Measurements from ENCODE around the gene FDX2. TPM values are rescaled to one million over a fixed set of nuclear protein-coding genes. Genes with fewer than 3 reads are reported as not detected.

The FDX2 gene
- total RNA-seq, 2 donors from 2014 or later, result 14.1 to 18.2 TPM

GRCh38 chr19:10270180-10270615 lies 45.6 kb downstream of the FDX2 start:
- intact Hi-C loops (cut with DNase I), result loop anchor here in 1 of 2 donors (5.0 kb wide), 1 partner anchor 62 kb away; the partner anchor contains the start of gene RAVER1
- ATAC-seq, result peak; percentile 64 to 71

GRCh38 chr19:10269333-10270179 lies 46.3 kb downstream of the FDX2 start:
- intact Hi-C loops (cut with DNase I), result loop anchor here (1.0 to 5.0 kb wide), 3 partner anchors 63 to 120 kb away; partner anchors contain the start of gene RAVER1 (in 1 of the 2)
- ATAC-seq (peak; percentile 80 to 83), DNase-seq (peak; percentile 92)

More at GRCh38 chr19:10270180-10270615, 45.6 kb downstream of the FDX2 start:
- peak; percentile 79 for DNase-seq

- intact Hi-C loops (cut with DNase I), result loop anchor here in 1 of 2 donors (2.0 kb wide), 1 partner anchor 121 kb away; no protein-coding TSS in a partner anchor
- ATAC-seq (peak in 1 of 2 donors; percentile 3), DNase-seq (peak; percentile 58)
Measured at GRCh38 chr19:10268071-10268470, 47.7 kb downstream of the FDX2 start.

GRCh38 chr19:10266706-10267105 lies 49.1 kb downstream of the FDX2 start:
- ATAC-seq (no peak), DNase-seq (no peak)
- intact Hi-C loops (cut with DNase I), result no loop called here

GRCh38 chr19:10262771-10263170 lies 53.0 kb downstream of the FDX2 start:
- no peak for ATAC-seq
- no peak for DNase-seq
- intact Hi-C loops (cut with DNase I), result no loop called here

- no peak for ATAC-seq
- no peak for DNase-seq
Measured at GRCh38 chr19:10260141-10260584, 55.7 kb downstream of the FDX2 start.

More at GRCh38 chr19:10260141-10260584, 55.7 kb downstream of the FDX2 start:
- intact Hi-C loops (cut with DNase I), result no loop called here

Other genes with a start within 250 kb of the FDX2 start
- 10 to 100 TPM; 11.4 to 18.7 TPM for gene SHFL, start 229.7 kb downstream of the FDX2 start, total RNA-seq
- gene ANGPTL6, start 213.3 kb downstream of the FDX2 start, total RNA-seq, result under 1 TPM in 1 of 2 donors, not detected in 1; 0.24 TPM
- gene PPAN, start 209.7 kb downstream of the FDX2 start, total RNA-seq, result 10 to 100 TPM; 23.6 to 38.9 TPM
- gene P2RY11, start 204.3 kb downstream of the FDX2 start, total RNA-seq, result 10 to 100 TPM in 1 of 2 donors, 1 to 10 TPM in 1; 3.8 to 13.2 TPM
- gene EIF3G, start 196.1 kb downstream of the FDX2 start, total RNA-seq, result 100 to 1,000 TPM; 136 to 148 TPM
- gene DNMT1, start 121.1 kb downstream of the FDX2 start, total RNA-seq, result 10 to 100 TPM; 32.7 to 34.9 TPM
- gene S1PR2, start 84.7 kb downstream of the FDX2 start, total RNA-seq, result 10 to 100 TPM in 1 of 2 donors, 1 to 10 TPM in 1; 7.9 to 13.6 TPM
- 10 to 100 TPM; 60.2 to 68.5 TPM for gene MRPL4, start 63.8 kb downstream of the FDX2 start, total RNA-seq
- 10 to 100 TPM; 12.0 to 28.5 TPM for gene ICAM1, start 44.9 kb downstream of the FDX2 start, total RNA-seq
- under 1 TPM; 0.42 to 0.85 TPM for gene ICAM4, start 29.1 kb downstream of the FDX2 start, total RNA-seq
- gene ICAM5, start 26.1 kb downstream of the FDX2 start, total RNA-seq, result under 1 TPM; 0.71 to 0.86 TPM
- 1 to 10 TPM; 1.5 to 1.8 TPM for gene ZGLP1, start 6.2 kb downstream of the FDX2 start, total RNA-seq
- gene RAVER1, start 17.5 kb upstream of the FDX2 start, total RNA-seq, result 10 to 100 TPM; 14.0 to 19.3 TPM
- gene ICAM3, start 23.6 kb upstream of the FDX2 start, total RNA-seq, result 10 to 100 TPM; 23.4 to 25.3 TPM
- gene TYK2, start 64.6 kb upstream of the FDX2 start, total RNA-seq, result 10 to 100 TPM; 57.3 to 59.3 TPM
- gene CDC37, start 87.5 kb upstream of the FDX2 start, total RNA-seq, result 100 to 1,000 TPM; 130 to 156 TPM
- 10 to 100 TPM; 13.5 to 13.7 TPM for gene PDE4A, start 104.5 kb upstream of the FDX2 start, total RNA-seq
- 10 to 100 TPM; 53.5 to 55.1 TPM for gene KEAP1, start 187.3 kb upstream of the FDX2 start, total RNA-seq
- under 1 TPM; 0.21 to 0.29 TPM for gene S1PR5, start 201.4 kb upstream of the FDX2 start, total RNA-seq
- gene ATG4D, start 227.9 kb upstream of the FDX2 start, total RNA-seq, result 10 to 100 TPM; 41.6 to 50.2 TPM
- 10 to 100 TPM; 11.0 to 15.0 TPM for gene KRI1, start 250.0 kb upstream of the FDX2 start, total RNA-seq

All from left cardiac atrium (tissue), 4 donors.